Lower leg skin (tissue), 4 donors: ENCODE measurements around the gene MAFG. TPM values are rescaled to one million over a fixed set of nuclear protein-coding genes. Genes with fewer than 3 reads are reported as not detected.

Experiments
- DNase-seq, 2 donors: peaks; one replicate each; pipeline ENCODE4 v3.0.0-alpha.2; 2019; ENCODE audit warnings: low spot score in 2 of 2
- H3K4me3 ChIP-seq: fragments of 200-600 bp; sonication (generic); 2 replicates; pipeline ENCODE4 v1.5.1; 2017; ENCODE audit warnings: mild to moderate bottlenecking, low read depth; ENCODE audit not compliant: poor library complexity, severe bottlenecking
- POLR2A ChIP-seq, 2 donors: fragments of 450-650 bp; IDR thresholded peaks; one replicate each; pipeline ENCODE4 v1.6.1; 2016 to 2017; ENCODE audit warnings: antibody characterized with exemption in 2 of 2, mild to moderate bottlenecking in 1 of 2, moderate library complexity in 1 of 2
- WGBS, 2 donors: methylation state at CpG; one replicate each; pipeline ENCODE4 v1.1.5; 2018; 5-methylcytosine and 5-hydroxymethylcytosine counted together
- intact Hi-C: fragments of 100-400 bp; cut with DNase I; formaldehyde crosslinking; loops from one replicate; pipeline ENCODE4 v1.15.0; 2023; ENCODE audit warnings: low total_unique reads
- total RNA-seq, 4 donors: library from RNA; depleted of rRNA; stranded (reverse); fragments of >200 nt; gene quantifications; one replicate each; pipeline ENCODE4 v1.1.0, GENCODE V29; 2016
- TF ChIP-seq, protein P1 (sequence below), 3 donors: fragments of 450-650 bp; IDR thresholded peaks; one replicate each; pipeline ENCODE4 v1.5.1; 2016; ENCODE audit warnings: antibody characterized with exemption in 3 of 3, mild to moderate bottlenecking in 3 of 3, moderate library complexity in 2 of 3

The MAFG gene
- total RNA-seq, 4 donors from 2014 or later, result 17.4 to 23.2 (median 19.7) TPM

DNA sequence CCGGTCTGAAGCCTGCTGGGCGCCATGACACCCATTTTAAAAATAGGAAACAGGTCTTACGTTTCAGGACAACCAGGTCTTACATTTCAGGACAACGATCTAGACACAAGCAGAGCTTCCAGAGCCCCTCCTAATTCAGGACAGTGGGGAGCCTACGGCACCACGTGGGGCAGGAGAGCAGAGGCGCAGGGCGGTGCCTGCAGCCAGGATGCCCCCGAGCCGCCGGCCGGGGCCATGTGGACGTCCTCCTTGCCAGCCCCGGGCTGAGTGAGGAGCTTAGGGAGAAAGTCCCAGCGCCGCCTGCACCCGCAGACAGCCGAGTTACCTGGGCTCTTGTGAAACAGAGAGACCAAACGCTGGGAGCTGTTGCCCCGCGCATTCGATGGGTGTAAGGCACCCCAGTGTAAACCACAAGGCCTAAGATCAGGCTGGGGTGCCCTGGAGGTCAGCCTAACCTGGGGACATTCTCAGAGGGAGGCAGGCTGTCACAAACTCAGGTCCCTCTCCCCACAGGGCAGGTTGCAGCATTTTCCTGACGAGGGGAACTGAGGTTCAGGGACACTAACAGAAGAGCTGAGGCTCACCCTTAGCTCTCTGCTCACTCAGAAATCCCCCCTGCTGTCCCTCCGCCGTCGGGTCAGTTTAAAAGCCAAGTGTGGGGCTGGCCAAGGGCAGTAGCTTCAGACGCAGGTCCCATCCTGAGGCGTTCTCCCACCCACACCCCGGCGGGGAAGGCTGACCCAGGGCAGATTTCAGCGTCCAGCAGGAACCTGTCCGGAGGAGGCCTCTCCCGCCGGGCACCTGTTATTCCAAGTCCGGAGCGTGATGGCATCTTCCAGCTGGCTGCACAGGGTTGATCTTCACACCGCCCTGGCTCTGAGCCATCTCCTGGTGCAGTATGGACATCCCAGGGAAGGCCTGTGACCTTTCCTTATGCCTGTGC, 35.2 kb upstream of the MAFG start:
- no peak overlapping the region for H3K4me3 ChIP-seq
- no peak for DNase-seq
- intact Hi-C loops, result loop anchor here (2.0 kb wide), 1 partner anchor 56 kb away; no protein-coding TSS in a partner anchor
- WGBS, 2 donors, result 51 to 70% methylated on average over 30 to 36 of the region's 37 CpGs
- TF ChIP-seq POLR2A (IDR thresholded peaks at IDR 0.05), result no peak
- TF ChIP-seq, protein P1, sequence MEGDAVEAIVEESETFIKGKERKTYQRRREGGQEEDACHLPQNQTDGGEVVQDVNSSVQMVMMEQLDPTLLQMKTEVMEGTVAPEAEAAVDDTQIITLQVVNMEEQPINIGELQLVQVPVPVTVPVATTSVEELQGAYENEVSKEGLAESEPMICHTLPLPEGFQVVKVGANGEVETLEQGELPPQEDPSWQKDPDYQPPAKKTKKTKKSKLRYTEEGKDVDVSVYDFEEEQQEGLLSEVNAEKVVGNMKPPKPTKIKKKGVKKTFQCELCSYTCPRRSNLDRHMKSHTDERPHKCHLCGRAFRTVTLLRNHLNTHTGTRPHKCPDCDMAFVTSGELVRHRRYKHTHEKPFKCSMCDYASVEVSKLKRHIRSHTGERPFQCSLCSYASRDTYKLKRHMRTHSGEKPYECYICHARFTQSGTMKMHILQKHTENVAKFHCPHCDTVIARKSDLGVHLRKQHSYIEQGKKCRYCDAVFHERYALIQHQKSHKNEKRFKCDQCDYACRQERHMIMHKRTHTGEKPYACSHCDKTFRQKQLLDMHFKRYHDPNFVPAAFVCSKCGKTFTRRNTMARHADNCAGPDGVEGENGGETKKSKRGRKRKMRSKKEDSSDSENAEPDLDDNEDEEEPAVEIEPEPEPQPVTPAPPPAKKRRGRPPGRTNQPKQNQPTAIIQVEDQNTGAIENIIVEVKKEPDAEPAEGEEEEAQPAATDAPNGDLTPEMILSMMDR (IDR thresholded peaks at IDR 0.05), result no peak

- WGBS, 2 donors, result 21 to 35% methylated on average over 31 to 38 of the region's 82 CpGs
- DNase-seq, result no peak
- intact Hi-C loops, result loop anchor here (2.0 kb wide), 1 partner anchor 57 kb away; no protein-coding TSS in a partner anchor
- H3K4me3 ChIP-seq, result no peak overlapping the region
- no peak for TF ChIP-seq POLR2A (IDR thresholded peaks at IDR 0.05)
- TF ChIP-seq, protein P1 (IDR thresholded peaks at IDR 0.05), result no peak
Measured at GRCh38 chr17:81961521-81962498, 34.3 kb upstream of the MAFG start.

- intact Hi-C loops, result no loop called here
- TF ChIP-seq, protein P1 (IDR thresholded peaks at IDR 0.05), result no peak
- TF ChIP-seq POLR2A (IDR thresholded peaks at IDR 0.05), result no peak
- H3K4me3 ChIP-seq, result no peak within 1 kb of the TSS
- no peak for DNase-seq
- WGBS, 2 donors, result 4% methylated on average over 11 of the region's 65 CpGs; no CpG with 5 or more reads in 1 of the 2 donors
Measured at GRCh38 chr17:81961087-81961511, 33.6 kb upstream of the MAFG start, which contains the start of gene NOTUM. Gene NOTUM (minus strand): TSS chr17:81961187. CDS start chr17:81960909, 278 bp downstream.

DNA sequence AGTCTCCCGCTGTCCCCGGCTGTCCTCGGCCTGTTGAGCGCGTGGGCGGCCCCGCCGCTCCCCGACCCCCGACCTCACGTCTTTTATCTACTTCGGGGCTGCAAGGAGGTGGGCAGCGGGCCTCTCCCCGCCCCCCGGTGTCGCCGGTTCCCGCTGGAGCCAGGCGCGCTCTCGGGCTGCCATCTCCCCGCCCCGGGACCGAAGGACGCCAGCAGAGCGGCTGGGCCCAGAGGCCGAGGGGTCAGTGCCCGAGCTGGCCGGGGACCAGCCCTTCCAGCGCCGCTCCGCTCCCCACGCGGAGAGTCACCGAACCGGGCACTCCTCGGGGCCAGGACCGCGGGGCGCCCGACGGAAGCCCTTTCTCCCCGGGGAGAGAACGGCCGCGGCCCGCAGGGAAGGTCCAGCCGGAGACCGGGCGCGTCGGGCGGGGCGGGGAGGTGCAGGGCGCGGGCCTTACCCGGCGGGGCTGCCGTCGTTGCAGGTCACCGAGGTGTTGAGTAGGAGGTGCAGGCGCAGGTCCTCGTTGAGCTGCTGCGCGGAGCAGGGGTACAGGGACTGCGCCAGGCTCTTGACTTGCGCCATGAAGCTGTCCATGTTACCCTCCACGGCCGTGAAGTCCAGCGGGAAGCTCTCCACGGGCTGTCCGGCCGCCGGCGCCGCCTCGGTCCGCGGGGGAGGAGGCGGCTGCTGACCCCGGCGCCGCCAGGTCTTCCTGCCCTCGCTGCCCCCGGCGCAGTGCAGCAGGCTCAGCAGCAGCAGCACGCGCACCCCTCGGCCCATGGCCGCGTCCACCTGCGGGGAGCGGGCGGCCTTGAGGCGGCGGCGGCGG, 32.8 kb upstream of the MAFG start:
- no peak for TF ChIP-seq POLR2A (IDR thresholded peaks at IDR 0.05)
- TF ChIP-seq, protein P1 (IDR thresholded peaks at IDR 0.05), result no peak
- H3K4me3 ChIP-seq, result no peak overlapping the region
- DNase-seq, result no peak
- WGBS, 2 donors, result 1% methylated on average over 41 of the region's 98 CpGs; no CpG with 5 or more reads in 1 of the 2 donors
- intact Hi-C loops, result no loop called here
